ENCODE results near the gene ABAT.
A peak's percentile ranks its signal among the peaks of the same experiment; 100 is the strongest.
"Not testable (repeated sequence)": the region's sequence is repeated elsewhere in the genome, so short reads cannot be mapped to it uniquely, and the experiment has no call there.

ABAT gene

GRCh38 chr16:8649829-8650554 lies 24.4 kb upstream of the ABAT start:
- DNase-seq, result no peak

GRCh38 chr16:8651958-8652357 lies 22.5 kb upstream of the ABAT start:
- not testable (repeated sequence) for DNase-seq

GRCh38 chr16:8655184-8655717 lies 19.2 kb upstream of the ABAT start:
- DNase-seq, result peak; percentile 60

GRCh38 chr16:8656376-8656775 lies 18.0 kb upstream of the ABAT start:
- no peak for DNase-seq

- peak; percentile 57 for DNase-seq
Measured at GRCh38 chr16:8660841-8661301, 13.5 kb upstream of the ABAT start.

GRCh38 chr16:8661703-8662102 lies 12.7 kb upstream of the ABAT start:
- DNase-seq, result no peak

- DNase-seq, result no peak
Measured at GRCh38 chr16:8663192-8664089, 11.0 kb upstream of the ABAT start.

GRCh38 chr16:8665529-8665928 lies 8.9 kb upstream of the ABAT start:
- DNase-seq, result no peak

GRCh38 chr16:8667492-8667891 lies 6.9 kb upstream of the ABAT start:
- no peak for DNase-seq

GRCh38 chr16:8668113-8668512 lies 6.3 kb upstream of the ABAT start:
- DNase-seq, result no peak

- no peak for DNase-seq
Measured at GRCh38 chr16:8669481-8669880, 4.9 kb upstream of the ABAT start.

GRCh38 chr16:8670014-8670560 lies 4.3 kb upstream of the ABAT start:
- DNase-seq, result no peak

- DNase-seq, result no peak
Measured at GRCh38 chr16:8673611-8674412, 605 bp upstream of the ABAT start.

- peak; percentile 45 for DNase-seq
Measured at GRCh38 chr16:8675183-8676159, 1.1 kb downstream of the ABAT start.

GRCh38 chr16:8676160-8676547 lies 1.7 kb downstream of the ABAT start:
- no peak for DNase-seq

- no peak for DNase-seq
Measured at GRCh38 chr16:8676737-8677375, 2.4 kb downstream of the ABAT start.

- DNase-seq, result no peak
Measured at GRCh38 chr16:8677481-8677880, 3.1 kb downstream of the ABAT start.

- DNase-seq, result no peak
Measured at GRCh38 chr16:8678068-8678927, 3.9 kb downstream of the ABAT start.

GRCh38 chr16:8679151-8679550 lies 4.7 kb downstream of the ABAT start:
- no peak for DNase-seq
